ENCODE data around the gene SGSM2.

The SGSM2 gene

GRCh38 chr17:2365132-2365531 is 27.8 kb downstream of the SGSM2 start:
- DNase-seq (ENCODE audit: low read depth), result no peak
- no peak overlapping the region for H3K4me3 ChIP-seq (ENCODE audit: control insufficient read depth, low read depth, low read length)
- TF ChIP-seq CTCF (conservative IDR thresholded peaks at IDR 0.05; ENCODE audit: control insufficient read depth, insufficient read depth, low read depth, low read length), result no peak

GRCh38 chr17:2366747-2367494 is 29.6 kb downstream of the SGSM2 start:
- no peak overlapping the region for H3K4me3 ChIP-seq (ENCODE audit: control insufficient read depth, low read depth, low read length)
- TF ChIP-seq CTCF (conservative IDR thresholded peaks at IDR 0.05; ENCODE audit: control insufficient read depth, insufficient read depth, low read depth, low read length), result no peak
- DNase-seq (ENCODE audit: low read depth), result no peak

- H3K4me3 ChIP-seq (ENCODE audit: control insufficient read depth, low read depth, low read length), result no peak overlapping the region
- no peak for DNase-seq (ENCODE audit: low read depth)
- no peak for TF ChIP-seq CTCF (conservative IDR thresholded peaks at IDR 0.05; ENCODE audit: control insufficient read depth, insufficient read depth, low read depth, low read length)
Measured at GRCh38 chr17:2368359-2368758, 31.1 kb downstream of the SGSM2 start.

DNA sequence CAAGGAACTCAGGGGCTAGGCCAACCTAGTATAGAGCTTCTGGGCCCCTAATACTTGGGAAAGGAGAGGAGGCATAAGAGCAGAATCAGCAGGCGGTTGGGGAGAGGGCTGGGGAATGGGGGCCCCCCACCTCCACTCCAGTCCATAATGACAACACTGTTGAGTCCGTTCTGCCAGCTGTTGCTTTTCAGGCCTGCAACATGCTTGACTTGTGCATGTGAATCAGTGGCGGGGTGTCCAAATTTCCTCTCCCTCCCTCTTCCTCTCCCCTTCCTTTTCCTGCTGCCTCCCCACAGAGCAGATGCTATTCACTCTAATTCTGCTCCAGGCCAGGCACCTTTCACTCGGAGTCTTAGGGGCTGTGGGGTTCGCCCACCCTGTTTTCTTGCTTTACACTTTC is 31.7 kb downstream of the SGSM2 start:
- no peak for TF ChIP-seq CTCF (conservative IDR thresholded peaks at IDR 0.05; ENCODE audit: control insufficient read depth, insufficient read depth, low read depth, low read length)
- no peak for DNase-seq (ENCODE audit: low read depth)
- H3K4me3 ChIP-seq (ENCODE audit: control insufficient read depth, low read depth, low read length), result no peak overlapping the region

- DNase-seq (ENCODE audit: low read depth), result no peak
- no peak overlapping the region for H3K4me3 ChIP-seq (ENCODE audit: control insufficient read depth, low read depth, low read length)
- no peak for TF ChIP-seq CTCF (conservative IDR thresholded peaks at IDR 0.05; ENCODE audit: control insufficient read depth, insufficient read depth, low read depth, low read length)
Measured at GRCh38 chr17:2369551-2370210, 32.4 kb downstream of the SGSM2 start.

DNA sequence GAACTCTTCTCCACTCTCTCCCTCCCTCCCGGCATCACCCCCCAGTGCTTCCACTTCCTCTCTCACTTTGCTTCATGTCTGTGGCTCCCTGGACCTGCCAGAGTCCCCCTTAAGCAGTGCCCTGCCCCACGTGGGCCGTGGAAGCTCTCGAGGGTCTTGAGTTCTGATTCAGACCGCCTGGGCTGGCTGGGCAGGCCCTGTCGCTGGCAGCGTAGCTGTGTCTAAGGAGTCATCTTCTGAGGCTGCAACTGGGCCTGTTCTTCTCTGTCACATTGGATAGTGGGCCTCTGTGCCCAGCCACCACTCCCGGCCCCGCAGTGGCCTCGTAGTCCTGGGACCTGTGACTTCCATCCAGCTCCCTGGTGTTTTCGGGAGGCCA is 32.9 kb downstream of the SGSM2 start:
- TF ChIP-seq CTCF (conservative IDR thresholded peaks at IDR 0.05; ENCODE audit: control insufficient read depth, insufficient read depth, low read depth, low read length), result no peak
- no peak overlapping the region for H3K4me3 ChIP-seq (ENCODE audit: control insufficient read depth, low read depth, low read length)
- no peak for DNase-seq (ENCODE audit: low read depth)
